ENCODE measurements around the gene IGF1R.

IGF1R gene

GRCh38 chr15:98967916-98968315, 319.6 kb downstream of the IGF1R start:
- TF ChIP-seq, protein P1, sequence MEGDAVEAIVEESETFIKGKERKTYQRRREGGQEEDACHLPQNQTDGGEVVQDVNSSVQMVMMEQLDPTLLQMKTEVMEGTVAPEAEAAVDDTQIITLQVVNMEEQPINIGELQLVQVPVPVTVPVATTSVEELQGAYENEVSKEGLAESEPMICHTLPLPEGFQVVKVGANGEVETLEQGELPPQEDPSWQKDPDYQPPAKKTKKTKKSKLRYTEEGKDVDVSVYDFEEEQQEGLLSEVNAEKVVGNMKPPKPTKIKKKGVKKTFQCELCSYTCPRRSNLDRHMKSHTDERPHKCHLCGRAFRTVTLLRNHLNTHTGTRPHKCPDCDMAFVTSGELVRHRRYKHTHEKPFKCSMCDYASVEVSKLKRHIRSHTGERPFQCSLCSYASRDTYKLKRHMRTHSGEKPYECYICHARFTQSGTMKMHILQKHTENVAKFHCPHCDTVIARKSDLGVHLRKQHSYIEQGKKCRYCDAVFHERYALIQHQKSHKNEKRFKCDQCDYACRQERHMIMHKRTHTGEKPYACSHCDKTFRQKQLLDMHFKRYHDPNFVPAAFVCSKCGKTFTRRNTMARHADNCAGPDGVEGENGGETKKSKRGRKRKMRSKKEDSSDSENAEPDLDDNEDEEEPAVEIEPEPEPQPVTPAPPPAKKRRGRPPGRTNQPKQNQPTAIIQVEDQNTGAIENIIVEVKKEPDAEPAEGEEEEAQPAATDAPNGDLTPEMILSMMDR (IDR thresholded peaks at IDR 0.05; ENCODE audit: low read depth, low read length): no peak
- no peak for DNase-seq (ENCODE audit: low read depth in 2 of 2)
- no peak overlapping the region for H3K4me3 ChIP-seq (replicated peaks in 1 of 2; ENCODE audit: low read depth in 2 of 2, low read length in 2 of 2)

GRCh38 chr15:98968576-98968975, 320.2 kb downstream of the IGF1R start:
- no peak overlapping the region for H3K4me3 ChIP-seq (replicated peaks in 1 of 2; ENCODE audit: low read depth in 2 of 2, low read length in 2 of 2)
- TF ChIP-seq, protein P1 (IDR thresholded peaks at IDR 0.05; ENCODE audit: low read depth, low read length): no peak
- DNase-seq (ENCODE audit: low read depth in 2 of 2): no peak

DNA sequence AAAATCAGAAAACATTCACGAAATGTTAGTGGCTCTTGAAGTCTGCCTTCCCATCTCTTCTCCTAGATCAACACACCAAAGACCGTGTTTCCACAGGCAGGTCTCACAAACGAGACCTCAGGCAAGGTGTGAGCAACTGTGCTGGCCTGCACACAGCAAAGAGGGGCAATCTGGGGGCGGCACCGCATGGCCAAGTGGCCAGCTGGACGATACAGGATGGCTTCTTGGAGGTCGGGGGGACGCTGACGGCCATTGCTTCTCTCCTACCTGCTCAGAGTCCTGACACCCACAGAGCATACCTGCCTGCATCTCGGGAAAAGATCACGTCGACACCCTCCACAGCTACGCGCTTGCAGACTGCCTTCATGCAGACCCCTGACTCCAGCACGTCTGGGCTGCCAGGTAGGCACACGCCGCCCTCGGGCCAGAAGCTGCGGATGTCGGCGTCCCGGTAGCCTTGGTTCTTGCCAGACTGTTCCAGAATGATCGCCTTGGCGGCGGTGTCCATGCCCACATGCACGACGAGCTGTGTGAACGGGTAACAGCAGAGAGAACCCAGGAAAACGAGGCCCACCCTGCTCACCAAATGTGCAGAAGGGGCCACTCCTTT, 320.9 kb downstream of the IGF1R start:
- H3K4me3 ChIP-seq (replicated peaks in 1 of 2; ENCODE audit: low read depth in 2 of 2, low read length in 2 of 2): no peak overlapping the region
- TF ChIP-seq, protein P1 (IDR thresholded peaks at IDR 0.05; ENCODE audit: low read depth, low read length): no peak
- DNase-seq (ENCODE audit: low read depth in 2 of 2): no peak

GRCh38 chr15:98970799-98971198, 322.5 kb downstream of the IGF1R start:
- DNase-seq (ENCODE audit: low read depth in 2 of 2): no peak
- no peak overlapping the region for H3K4me3 ChIP-seq (replicated peaks in 1 of 2; ENCODE audit: low read depth in 2 of 2, low read length in 2 of 2)
- TF ChIP-seq, protein P1 (IDR thresholded peaks at IDR 0.05; ENCODE audit: low read depth, low read length): no peak

DNA sequence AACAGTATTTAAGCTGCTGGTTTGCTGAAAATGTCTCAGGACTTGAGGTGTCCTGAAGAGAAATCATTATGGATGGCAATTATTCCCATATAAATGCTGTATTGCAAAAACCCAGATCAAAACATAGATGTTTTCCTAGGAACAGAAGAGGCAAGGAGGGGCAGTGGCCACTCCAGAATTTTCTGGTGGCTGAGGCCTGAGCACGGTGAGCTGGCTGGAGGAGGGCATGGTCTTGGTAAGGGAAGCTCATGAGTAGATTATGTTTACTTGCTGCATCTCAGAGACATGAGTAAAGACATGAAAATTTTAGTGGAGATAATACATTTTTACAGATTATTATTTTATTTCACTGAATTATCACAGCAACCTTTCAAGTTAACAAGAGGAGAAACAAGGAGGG, 328.2 kb downstream of the IGF1R start:
- TF ChIP-seq, protein P1 (IDR thresholded peaks at IDR 0.05; ENCODE audit: low read depth, low read length): no peak
- DNase-seq (ENCODE audit: low read depth in 2 of 2): no peak
- no peak overlapping the region for H3K4me3 ChIP-seq (replicated peaks in 1 of 2; ENCODE audit: low read depth in 2 of 2, low read length in 2 of 2)

DNA sequence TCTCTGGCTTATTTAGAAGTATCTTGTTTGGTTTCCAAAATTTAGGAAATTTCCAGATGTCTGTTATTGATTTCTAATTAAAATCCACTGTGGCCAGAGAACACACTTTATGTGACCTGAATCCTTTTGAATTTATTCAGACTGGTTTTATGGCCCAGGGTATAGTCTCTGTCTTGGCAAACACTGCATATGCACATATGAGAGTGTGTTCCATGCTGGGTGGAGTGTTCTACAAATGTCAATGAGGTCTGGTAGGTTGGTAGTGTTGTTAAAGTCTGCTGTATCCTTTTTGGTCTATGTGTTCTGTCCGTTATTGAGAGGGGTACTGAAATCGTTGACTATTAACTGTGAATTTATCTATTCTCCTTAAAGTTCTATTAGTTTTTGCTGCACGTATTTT, 329.1 kb downstream of the IGF1R start:
- TF ChIP-seq, protein P1 (IDR thresholded peaks at IDR 0.05; ENCODE audit: low read depth, low read length): no peak
- H3K4me3 ChIP-seq (replicated peaks in 1 of 2; ENCODE audit: low read depth in 2 of 2, low read length in 2 of 2): no peak overlapping the region
- no peak for DNase-seq (ENCODE audit: low read depth in 2 of 2)

DNA sequence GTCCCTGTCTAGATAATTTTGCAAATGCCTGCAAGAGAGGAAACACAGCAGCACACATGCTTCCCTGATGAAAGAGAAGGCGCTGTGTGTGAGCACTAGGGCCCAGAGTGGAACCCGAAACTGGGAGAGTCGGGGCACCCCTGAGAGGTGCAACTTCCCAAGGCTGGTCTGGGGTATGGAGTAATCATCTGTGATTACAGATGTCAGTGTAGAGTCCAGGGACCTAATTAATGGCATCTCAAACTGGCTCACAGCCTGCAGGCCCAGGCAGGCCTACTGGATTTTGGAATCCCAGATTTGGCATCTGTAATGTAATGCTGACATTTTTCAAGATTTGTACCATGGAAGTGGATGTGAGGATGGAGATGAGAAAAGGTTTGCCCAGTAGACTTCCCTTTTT, 329.8 kb downstream of the IGF1R start:
- no peak for DNase-seq (ENCODE audit: low read depth in 2 of 2)
- H3K4me3 ChIP-seq (replicated peaks in 1 of 2; ENCODE audit: low read depth in 2 of 2, low read length in 2 of 2): no peak overlapping the region
- TF ChIP-seq, protein P1 (IDR thresholded peaks at IDR 0.05; ENCODE audit: low read depth, low read length): no peak
